Astrocyte of the cerebellum (primary cell): Measurements from ENCODE around the gene NFKBIZ.

Experiments
- DNase-seq: peaks from one replicate; pipeline ENCODE4 v3.0.0-alpha.2; 2011; ENCODE audit warnings: low read depth
- H3K4me3 ChIP-seq: 2 replicates; pipeline ENCODE4 v1.5.1; 2011; ENCODE audit warnings: mild to moderate bottlenecking, low read depth, low read length, moderate library complexity
- CTCF ChIP-seq: IDR thresholded peaks from 2 replicates; pipeline ENCODE4 v1.5.1; 2012; ENCODE audit warnings: low read length, low read depth, moderate library complexity, mild to moderate bottlenecking; ENCODE audit errors: missing control alignments
- in situ Hi-C: cut with HindIII; loops from 2 replicates; pipeline ENCODE4 v1.10.0; 2017; ENCODE audit warnings: low sequenced_read_pairs

The NFKBIZ gene

GRCh38 chr3:101848326-101848725 is 988 bp upstream of the NFKBIZ start:
- no peak for TF ChIP-seq CTCF
- DNase-seq: no peak
- H3K4me3 ChIP-seq: no peak overlapping the region
- in situ Hi-C loops: no loop called here

GRCh38 chr3:101849714-101850245 is 466 bp downstream of the NFKBIZ start:
- TF ChIP-seq CTCF: no peak
- H3K4me3 ChIP-seq: peak overlapping the region; percentile 96
- in situ Hi-C loops: no loop called here
- no peak for DNase-seq

- no peak for TF ChIP-seq CTCF
- in situ Hi-C loops: no loop called here
- peak overlapping the region; percentile 96 for H3K4me3 ChIP-seq
- peak; percentile 78 for DNase-seq
Measured at GRCh38 chr3:101850246-101851051, 1.1 kb downstream of the NFKBIZ start.

GRCh38 chr3:101851072-101851770 is 1.9 kb downstream of the NFKBIZ start:
- TF ChIP-seq CTCF: no peak
- H3K4me3 ChIP-seq: peak overlapping the region; percentile 96
- DNase-seq: no peak
- in situ Hi-C loops: no loop called here

GRCh38 chr3:101851850-101852714 is 2.8 kb downstream of the NFKBIZ start:
- no peak for DNase-seq
- no peak for TF ChIP-seq CTCF
- peak overlapping the region; percentile 96 for H3K4me3 ChIP-seq
- in situ Hi-C loops: no loop called here
